Measurements from ENCODE around the gene TEX11.

GRCh38 chrX:70479922-70480659, 428.4 kb downstream of the TEX11 start:
- TF ChIP-seq CTCF (IDR thresholded peaks at IDR 0.05; ENCODE audit: low read depth, low read length, poor library complexity, severe bottlenecking) = no peak
- no peak for TF ChIP-seq EZH2phosphoT487 (IDR thresholded peaks at IDR 0.05; ENCODE audit: borderline replicate concordance, low read length)

Data from DOHH2 (cell line).